Measurements from ENCODE around the gene TVP23A. TPM values are rescaled to one million over a fixed set of nuclear protein-coding genes. Genes with fewer than 3 reads are reported as not detected.

The TVP23A gene
- total and polyA plus RNA-seq, 10 of the 15 experiments (the other 5 are each of a cell fraction or from before 2014, with no cell fraction given), result 1.1 to 6.4 (median 2.2) TPM

GRCh38 chr16:10776280-10776679, 42.3 kb downstream of the TVP23A start (continued):
- TF ChIP-seq ZNF24 (IDR thresholded peaks at IDR 0.05) (no peak), EP300 (IDR thresholded peaks at IDR 0.05; ENCODE audit: borderline replicate concordance in 1 of 2, control insufficient read depth in 1 of 2, low read depth in 2 of 2, low read length in 2 of 2) (peak; percentile 85), NFIC (IDR thresholded peaks at IDR 0.05; ENCODE audit: low read depth, low read length) (peak; percentile 95), KDM1A (IDR thresholded peaks at IDR 0.05; ENCODE audit: borderline replicate concordance) (no peak), MEF2A (IDR thresholded peaks at IDR 0.05; ENCODE audit: insufficient read depth, low read depth, low read length) (peak; percentile 89), POLR2A (IDR thresholded peaks at IDR 0.05; ENCODE audit: low read depth, low read length) (no peak), SIN3A (IDR thresholded peaks at IDR 0.05; ENCODE audit: low read depth, low read length) (no peak), JUNB (IDR thresholded peaks at IDR 0.05) (peak; percentile 68), CEBPZ (IDR thresholded peaks at IDR 0.05; ENCODE audit: low read depth, low read length) (no peak), CBX5 (IDR thresholded peaks at IDR 0.05; ENCODE audit: low read depth) (no peak), CREM (IDR thresholded peaks at IDR 0.05; ENCODE audit: low read depth) (peak; percentile 78), SP1 (IDR thresholded peaks at IDR 0.05; ENCODE audit: low read depth, low read length) (no peak), CHD1 (IDR thresholded peaks at IDR 0.05; ENCODE audit: low read depth, low read length) (no peak), REST (IDR thresholded peaks at IDR 0.05; ENCODE audit: low read depth, low read length) (no peak), TARDBP (IDR thresholded peaks at IDR 0.05; ENCODE audit: borderline replicate concordance) (no peak), SIX5 (IDR thresholded peaks at IDR 0.05; ENCODE audit: low read depth, low read length, severe bottlenecking) (no peak), TBL1XR1 (IDR thresholded peaks at IDR 0.05; ENCODE audit: low read depth, low read length) (peak; percentile 89), SMC3 (IDR thresholded peaks at IDR 0.05; ENCODE audit: borderline replicate concordance, low read length) (no peak), SREBF1 (IDR thresholded peaks at IDR 0.05; ENCODE audit: low read length) (no peak), CBX3 (IDR thresholded peaks at IDR 0.05; ENCODE audit: borderline replicate concordance, low read depth) (no peak), RELA (IDR thresholded peaks at IDR 0.05; ENCODE audit: borderline replicate concordance, partially characterized antibody) (no peak), ZBTB40 (IDR thresholded peaks at IDR 0.05; ENCODE audit: borderline replicate concordance) (no peak), CHD2 (IDR thresholded peaks at IDR 0.05; ENCODE audit: borderline replicate concordance, low read depth, low read length) (no peak)
